Amygdala (tissue), 56 donors: Measurements from ENCODE around the gene MEG3.

ENCODE experiments used
- DNase-seq, 56 donors: peaks; one replicate each; lab custom pipeline; 2025; lab: John Stamatoyannopoulos, UW

MEG3 gene

GRCh38 chr14:100825713-100826331 is at the start of gene MEG3:
Gene MEG3 (plus strand): TSS chr14:100826118.
- DNase-seq: peak in 24 of 56 donors; percentile 13 to 72 (median 32)

GRCh38 chr14:100776681-100777365 is 49.1 kb upstream of the MEG3 start:
- no peak for DNase-seq

- no peak for DNase-seq
Observed at GRCh38 chr14:100777366-100777817, 48.5 kb upstream of the MEG3 start.

GRCh38 chr14:100777818-100778525 is 47.9 kb upstream of the MEG3 start:
- no peak for DNase-seq

GRCh38 chr14:100778526-100778882 is 47.4 kb upstream of the MEG3 start:
- DNase-seq: no peak

- DNase-seq: no peak
Observed at GRCh38 chr14:100778951-100779690, 46.8 kb upstream of the MEG3 start.

GRCh38 chr14:100779691-100780080 is 46.2 kb upstream of the MEG3 start:
- no peak for DNase-seq

GRCh38 chr14:100780246-100780645 is 45.7 kb upstream of the MEG3 start:
- no peak for DNase-seq

GRCh38 chr14:100780646-100781355 is 45.1 kb upstream of the MEG3 start:
- no peak for DNase-seq

GRCh38 chr14:100781952-100782351 is 44.0 kb upstream of the MEG3 start:
- DNase-seq: no peak

GRCh38 chr14:100782516-100783320 is 43.2 kb upstream of the MEG3 start:
- no peak for DNase-seq

- DNase-seq: no peak
Observed at GRCh38 chr14:100783630-100784370, 42.1 kb upstream of the MEG3 start.

- no peak for DNase-seq
Observed at GRCh38 chr14:100784523-100785337, 41.2 kb upstream of the MEG3 start.

- no peak for DNase-seq
Observed at GRCh38 chr14:100785338-100785615, 40.6 kb upstream of the MEG3 start.

GRCh38 chr14:100785626-100786025 is 40.3 kb upstream of the MEG3 start:
- no peak for DNase-seq

GRCh38 chr14:100786131-100786530 is 39.8 kb upstream of the MEG3 start:
- DNase-seq: peak in 38 of 56 donors; percentile 7 to 75 (median 48)

- no peak for DNase-seq
Observed at GRCh38 chr14:100786576-100787219, 39.2 kb upstream of the MEG3 start.

GRCh38 chr14:100787659-100788058 is 38.3 kb upstream of the MEG3 start:
- no peak for DNase-seq
